ENCODE measurements around the gene PARD3.

DNA sequence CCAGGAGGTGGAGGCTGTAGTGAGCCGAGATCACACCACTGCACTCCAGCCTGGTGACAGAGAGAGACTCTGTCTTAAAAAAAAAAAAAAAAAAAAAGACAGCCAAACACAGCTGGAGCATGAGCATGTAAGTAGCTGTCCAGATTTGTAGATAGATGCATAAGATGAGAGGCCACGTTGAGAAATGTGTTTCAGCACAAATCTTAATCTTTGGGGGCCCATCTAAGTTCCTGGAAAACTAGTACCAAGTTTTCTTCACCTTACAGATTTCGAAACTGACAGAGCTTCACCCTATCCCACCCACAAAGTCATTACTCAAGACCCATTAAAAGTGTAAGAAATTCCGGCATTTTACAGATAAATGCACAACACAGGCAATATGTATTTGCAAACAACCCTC lies 208.2 kb downstream of the PARD3 start:
- TF ChIP-seq CTCF (IDR thresholded peaks at IDR 0.05) = no peak
- no peak for TF ChIP-seq POLR2AphosphoS5 (IDR thresholded peaks at IDR 0.05)
- no peak for TF ChIP-seq POLR2A (IDR thresholded peaks at IDR 0.05)
